HEK293 (cell line): ENCODE measurements around the gene CCDC92.

Experiments used
- CTCF ChIP-seq: fragments of 450-650 bp; formaldehyde crosslinking; IDR thresholded peaks from 2 replicates; pipeline ENCODE4 v1.5.1; 2016; ENCODE audit warnings: missing biosample characterization, missing genetic modification characterization
- RBAK ChIP-seq: fragments of 450-650 bp; formaldehyde crosslinking; IDR thresholded peaks from 2 replicates; pipeline ENCODE4 v1.5.1; 2016; ENCODE audit warnings: missing biosample characterization, missing genetic modification characterization
- REST ChIP-seq: fragments of 450-650 bp; formaldehyde crosslinking; IDR thresholded peaks from 2 replicates; pipeline ENCODE4 v1.5.1; 2016; ENCODE audit warnings: missing biosample characterization, missing genetic modification characterization
- ZBTB17 ChIP-seq: fragments of 450-650 bp; formaldehyde crosslinking; IDR thresholded peaks from 2 replicates; pipeline ENCODE4 v1.5.1; 2016; ENCODE audit warnings: missing biosample characterization, missing genetic modification characterization
- ZNF184 ChIP-seq: fragments of 450-650 bp; IDR thresholded peaks from 2 replicates; pipeline ENCODE4 v1.5.1; 2018; ENCODE audit warnings: missing biosample characterization, mild to moderate bottlenecking, missing genetic modification characterization
- ZNF350 ChIP-seq: fragments of 450-650 bp; formaldehyde crosslinking; IDR thresholded peaks from 2 replicates; pipeline ENCODE4 v1.5.0; 2017; ENCODE audit warnings: missing biosample characterization, mild to moderate bottlenecking, missing genetic modification characterization
- ZNF785 ChIP-seq: fragments of 450-650 bp; formaldehyde crosslinking; IDR thresholded peaks from 2 replicates; pipeline ENCODE4 v1.5.1; 2016; ENCODE audit warnings: missing biosample characterization, missing genetic modification characterization

- TF ChIP-seq ZNF350 (tag by site-specific recombination) (no peak), CTCF (tag by site-specific recombination) (no peak), REST (tag by site-specific recombination) (no peak), ZBTB17 (tag by site-specific recombination) (no peak), RBAK (tag by site-specific recombination) (no peak), ZNF184 (tag by site-specific recombination) (no peak), ZNF785 (tag by site-specific recombination) (no peak)
Observed at GRCh38 chr12:123958876-123959275, 13.8 kb downstream of the CCDC92 start.
